ENCODE data around the gene LRRC59. TPM values are rescaled to one million over a fixed set of nuclear protein-coding genes. Genes with fewer than 3 reads are reported as not detected.
"Not testable (repeated sequence)": the region's sequence is repeated elsewhere in the genome, so short reads cannot be mapped to it uniquely, and the experiment has no call there.

Gene LRRC59
- total and polyA plus RNA-seq, 2 experiments from 2014 or later, result 105 to 121 TPM

- no peaks in the 10 kb centered on the region for H3K27me3 ChIP-seq
- no peak overlapping the region for H2AFZ ChIP-seq
- WGBS (ENCODE audit: low lambda C conversion rate, missing lambda C conversion rate), result 75% methylated on average over 3 of the region's 3 CpGs
- H4K20me1 ChIP-seq (ENCODE audit: insufficient read depth, poor library complexity, severe bottlenecking), result no peaks in the 10 kb centered on the region
- no peaks in the 10 kb centered on the region for H3K9me2 ChIP-seq (replicated peaks; ENCODE audit: insufficient read depth)
- H3K4me1 ChIP-seq (ENCODE audit: insufficient read depth), result no peaks in the 10 kb centered on the region
- TF ChIP-seq EZH2 (IDR thresholded peaks at IDR 0.05; ENCODE audit: borderline replicate concordance), result no peak
- H3K36me3 ChIP-seq (replicated peaks; ENCODE audit: insufficient read depth, low read depth), result no peaks in the 10 kb centered on the region
- H3K27ac ChIP-seq, result no peak overlapping the region
- no peak for DNase-seq (ENCODE audit: low spot score)
- H3K79me2 ChIP-seq, result no peaks in the 10 kb centered on the region
- no peaks in the 10 kb centered on the region for H3K9me3 ChIP-seq (ENCODE audit: low read depth)
- H3K4me2 ChIP-seq, result no peak overlapping the region
- no peak overlapping the region for H3K4me3 ChIP-seq
Observed at GRCh38 chr17:50414808-50415207, 17.5 kb upstream of the LRRC59 start.

- no peak overlapping the region for H3K27ac ChIP-seq
- no peaks in the 10 kb centered on the region for H3K9me2 ChIP-seq (replicated peaks; ENCODE audit: insufficient read depth)
- no peaks in the 10 kb centered on the region for H3K79me2 ChIP-seq
- no peaks in the 10 kb centered on the region for H3K9me3 ChIP-seq (ENCODE audit: low read depth)
- H2AFZ ChIP-seq, result no peak overlapping the region
- no peaks in the 10 kb centered on the region for H3K27me3 ChIP-seq
- H3K36me3 ChIP-seq (replicated peaks; ENCODE audit: insufficient read depth, low read depth), result no peaks in the 10 kb centered on the region
- no peaks in the 10 kb centered on the region for H3K4me1 ChIP-seq (ENCODE audit: insufficient read depth)
- no peak for DNase-seq (ENCODE audit: low spot score)
- TF ChIP-seq CTCF (IDR thresholded peaks at IDR 0.05; ENCODE audit: poor library complexity), result no peak
- no peak for TF ChIP-seq EZH2phosphoT487 (IDR thresholded peaks at IDR 0.05; ENCODE audit: low read depth, severe bottlenecking, unreplicated experiment)
- TF ChIP-seq EZH2 (IDR thresholded peaks at IDR 0.05; ENCODE audit: borderline replicate concordance), result no peak
- no peaks in the 10 kb centered on the region for H4K20me1 ChIP-seq (ENCODE audit: insufficient read depth, poor library complexity, severe bottlenecking)
- no peak overlapping the region for H3K4me2 ChIP-seq
- 93% methylated on average over 4 of the region's 4 CpGs for WGBS (ENCODE audit: low lambda C conversion rate, missing lambda C conversion rate)
- H3K4me3 ChIP-seq, result no peak overlapping the region
Observed at GRCh38 chr17:50412188-50412732, 14.9 kb upstream of the LRRC59 start.

GRCh38 chr17:50407921-50408320, 10.6 kb upstream of the LRRC59 start:
- H3K27ac ChIP-seq, result no peak overlapping the region
- H3K27me3 ChIP-seq, result peaks cover 3% of the 10 kb centered on the region
- no peak for TF ChIP-seq CTCF (IDR thresholded peaks at IDR 0.05; ENCODE audit: poor library complexity)
- no peak for TF ChIP-seq EZH2 (IDR thresholded peaks at IDR 0.05; ENCODE audit: borderline replicate concordance)
- TF ChIP-seq EZH2phosphoT487 (IDR thresholded peaks at IDR 0.05; ENCODE audit: low read depth, severe bottlenecking, unreplicated experiment), result no peak
- H4K20me1 ChIP-seq (ENCODE audit: insufficient read depth, poor library complexity, severe bottlenecking), result no peaks in the 10 kb centered on the region
- no peak overlapping the region for H2AFZ ChIP-seq
- no peaks in the 10 kb centered on the region for H3K36me3 ChIP-seq (replicated peaks; ENCODE audit: insufficient read depth, low read depth)
- H3K4me3 ChIP-seq, result no peak overlapping the region
- no peaks in the 10 kb centered on the region for H3K79me2 ChIP-seq
- H3K9me3 ChIP-seq (ENCODE audit: low read depth), result no peaks in the 10 kb centered on the region
- DNase-seq (ENCODE audit: low spot score), result no peak
- no peak overlapping the region for H3K4me2 ChIP-seq
- no peaks in the 10 kb centered on the region for H3K4me1 ChIP-seq (ENCODE audit: insufficient read depth)
- 91% methylated on average over 4 of the region's 4 CpGs for WGBS (ENCODE audit: low lambda C conversion rate, missing lambda C conversion rate)
- H3K9me2 ChIP-seq (replicated peaks; ENCODE audit: insufficient read depth), result no peaks in the 10 kb centered on the region

- no peak for TF ChIP-seq CTCF (IDR thresholded peaks at IDR 0.05; ENCODE audit: poor library complexity)
- no peak for TF ChIP-seq EZH2phosphoT487 (IDR thresholded peaks at IDR 0.05; ENCODE audit: low read depth, severe bottlenecking, unreplicated experiment)
- TF ChIP-seq EZH2 (IDR thresholded peaks at IDR 0.05; ENCODE audit: borderline replicate concordance), result no peak
- Histone ChIP-seq H3K27ac (no peak overlapping the region), H3K27me3 (peaks cover 3% of the 10 kb centered on the region), H4K20me1 (ENCODE audit: insufficient read depth, poor library complexity, severe bottlenecking) (no peaks in the 10 kb centered on the region), H3K4me2 (no peak overlapping the region), H3K36me3 (replicated peaks; ENCODE audit: insufficient read depth, low read depth) (no peaks in the 10 kb centered on the region), H3K4me3 (no peak overlapping the region), H3K4me1 (ENCODE audit: insufficient read depth) (no peaks in the 10 kb centered on the region), H3K9me2 (replicated peaks; ENCODE audit: insufficient read depth) (no peaks in the 10 kb centered on the region), H3K79me2 (no peaks in the 10 kb centered on the region), H3K9me3 (ENCODE audit: low read depth) (no peaks in the 10 kb centered on the region), H2AFZ (no peak overlapping the region)
- DNase-seq (ENCODE audit: low spot score), result no peak
- 84% methylated on average over 5 of the region's 5 CpGs for WGBS (ENCODE audit: low lambda C conversion rate, missing lambda C conversion rate)
Observed at GRCh38 chr17:50406578-50406977, 9.3 kb upstream of the LRRC59 start.

GRCh38 chr17:50405351-50405750, 8.0 kb upstream of the LRRC59 start:
- not testable (repeated sequence) for H3K36me3 ChIP-seq (replicated peaks; ENCODE audit: insufficient read depth, low read depth); H3K9me3 ChIP-seq (ENCODE audit: low read depth); H3K79me2 ChIP-seq; H4K20me1 ChIP-seq (ENCODE audit: insufficient read depth, poor library complexity, severe bottlenecking); H2AFZ ChIP-seq; H3K27me3 ChIP-seq; DNase-seq (ENCODE audit: low spot score); H3K4me1 ChIP-seq (ENCODE audit: insufficient read depth); H3K27ac ChIP-seq; H3K9me2 ChIP-seq (replicated peaks; ENCODE audit: insufficient read depth); H3K4me2 ChIP-seq; H3K4me3 ChIP-seq
- WGBS (ENCODE audit: low lambda C conversion rate, missing lambda C conversion rate), result 73% methylated on average over 4 of the region's 4 CpGs

GRCh38 chr17:50399591-50399990, 2.3 kb upstream of the LRRC59 start:
- peaks cover 18% of the 10 kb centered on the region for H4K20me1 ChIP-seq (ENCODE audit: insufficient read depth, poor library complexity, severe bottlenecking)
- H3K4me2 ChIP-seq; H3K27ac ChIP-seq; H3K4me3 ChIP-seq; H2AFZ ChIP-seq; H3K9me2 ChIP-seq (replicated peaks; ENCODE audit: insufficient read depth); H3K27me3 ChIP-seq; H3K36me3 ChIP-seq (replicated peaks; ENCODE audit: insufficient read depth, low read depth); DNase-seq (ENCODE audit: low spot score); H3K9me3 ChIP-seq (ENCODE audit: low read depth): not testable (repeated sequence)
- H3K79me2 ChIP-seq, result peaks cover 27% of the 10 kb centered on the region
- 92% methylated on average over 8 of the region's 8 CpGs for WGBS (ENCODE audit: low lambda C conversion rate, missing lambda C conversion rate)
- peaks cover 12% of the 10 kb centered on the region for H3K4me1 ChIP-seq (ENCODE audit: insufficient read depth)
